WTC11 (cell line): Measurements from ENCODE around the gene RGSL1. TPM values are rescaled to one million over a fixed set of nuclear protein-coding genes. Genes with fewer than 3 reads are reported as not detected.

ENCODE experiments used
- ATAC-seq: fragments of 200-7000 bp; cut with Tn5 transposase; 2 replicates; pipeline ENCODE4 v1.10.0; 2021; ENCODE audit warnings: mild to moderate bottlenecking, moderate library complexity
- CTCF ChIA-PET: fragments of 300-600 bp; sonication (Branson Sonifier 250); formaldehyde crosslinking; loops from one replicate; lab custom pipeline; 2021; ENCODE audit warnings: antibody characterized with exemption; lab: Charles Lee
- POLR2A ChIA-PET: fragments of 350-600 bp; sonication (Branson Sonifier 250); formaldehyde crosslinking; loops from one replicate; lab custom pipeline; 2021; ENCODE audit warnings: antibody characterized with exemption; lab: Charles Lee
- DNase-seq: peaks from one replicate; pipeline ENCODE4 v3.0.0; 2021; ENCODE audit warnings: low spot score
- H3K27ac Mint-ChIP-seq: 2 replicates; pipeline ENCODE4 v1.8.0; 2021; ENCODE audit warnings: mixed read lengths
- H3K27me3 Mint-ChIP-seq: 2 replicates; pipeline ENCODE4 v1.8.0; 2021; ENCODE audit warnings: low read depth, mild to moderate bottlenecking, moderate library complexity, mixed read lengths
- H3K36me3 Mint-ChIP-seq: 2 replicates; pipeline ENCODE4 v1.8.0; 2021; ENCODE audit warnings: mixed read lengths
- H3K4me1 Mint-ChIP-seq: 2 replicates; pipeline ENCODE4 v1.8.0; 2022; ENCODE audit warnings: mixed read lengths
- H3K4me3 Mint-ChIP-seq: 2 replicates; pipeline ENCODE4 v1.8.0; 2021; ENCODE audit warnings: mild to moderate bottlenecking, moderate library complexity, mixed read lengths
- H3K9me3 Mint-ChIP-seq: 2 replicates; pipeline ENCODE4 v1.8.0; 2021; ENCODE audit warnings: mixed read lengths
- ELF4 ChIP-seq: sonication (generic); formaldehyde crosslinking; IDR thresholded peaks from 2 replicates; pipeline ENCODE4 v1.8.1; 2022; ENCODE audit warnings: low read depth, mild to moderate bottlenecking, moderate library complexity, missing genetic modification reagents
- EMX1 ChIP-seq: fragments of 250-450 bp; sonication (Bioruptor Pico); IDR thresholded peaks from 2 replicates; pipeline ENCODE4 v1.8.0; 2021; ENCODE audit warnings: mild to moderate bottlenecking
- IRF2 ChIP-seq: sonication (generic); formaldehyde crosslinking; IDR thresholded peaks from 2 replicates; pipeline ENCODE4 v1.8.0; 2022; ENCODE audit warnings: low read depth, missing genetic modification reagents, borderline replicate concordance
- NR2C2 ChIP-seq: sonication (generic); formaldehyde crosslinking; IDR thresholded peaks from 2 replicates; pipeline ENCODE4 v1.8.0; 2022; ENCODE audit warnings: mild to moderate bottlenecking, missing genetic modification reagents
- total RNA-seq: library from RNA; stranded (reverse); gene quantifications from 3 replicates; pipeline ENCODE4 v1.2.3, GENCODE V29; 2021
- TF ChIP-seq, protein P1 (sequence below): sonication (generic); formaldehyde crosslinking; IDR thresholded peaks from 2 replicates; pipeline ENCODE4 v1.8.1; 2022; ENCODE audit warnings: missing genetic modification reagents, borderline replicate concordance
- TF ChIP-seq, protein P2 (sequence below): fragments of 250-450 bp; sonication (Bioruptor Pico); IDR thresholded peaks from 2 replicates; pipeline ENCODE4 v1.9.0; 2021; ENCODE audit warnings: mild to moderate bottlenecking

RGSL1 gene
- total RNA-seq, 1 experiment from 2014 or later: not detected

DNA sequence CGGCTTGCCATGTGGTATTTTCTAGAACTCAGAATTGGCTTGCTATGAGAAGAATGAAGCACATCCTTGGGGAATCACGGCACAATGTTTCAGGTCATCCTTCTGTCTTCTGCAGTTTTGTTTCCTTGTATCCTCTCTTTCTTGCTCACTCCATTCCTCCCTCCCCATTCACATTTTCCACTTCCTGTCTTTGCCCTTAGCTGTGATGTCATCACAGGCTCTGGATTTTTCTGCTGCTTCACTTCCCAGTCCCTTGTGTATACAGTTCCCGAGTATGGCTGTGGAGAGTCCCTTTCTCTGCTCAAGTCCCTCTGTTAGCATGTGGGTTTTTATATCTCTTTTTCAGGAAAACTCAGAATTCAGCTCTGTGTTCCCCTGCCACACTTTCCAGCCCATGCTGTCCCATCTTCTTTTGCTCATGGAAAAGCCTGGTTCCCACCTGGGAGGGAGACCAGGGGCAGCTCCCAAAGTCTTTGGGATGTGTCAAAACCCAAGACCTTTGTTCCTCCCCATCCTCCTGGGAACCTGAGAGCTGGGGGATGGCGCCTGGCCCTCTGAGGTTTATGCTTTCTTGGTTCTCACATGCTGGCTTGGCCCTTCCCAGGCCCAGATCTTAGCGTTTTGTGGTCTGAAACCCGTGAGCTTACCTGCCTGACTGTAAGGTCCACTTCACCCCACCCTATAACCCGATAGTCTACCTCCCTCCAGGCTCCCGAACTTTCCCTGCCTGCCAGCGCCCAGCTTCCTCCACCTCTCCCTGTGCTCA lies 159.1 kb downstream of the RGSL1 start:
- Mint-ChIP-seq H3K9me3 (no peaks in the 10 kb centered on the region), H3K27me3 (peaks cover 79% of the 10 kb centered on the region), H3K36me3 (no peaks in the 10 kb centered on the region), H3K4me1 (peaks cover 48% of the 10 kb centered on the region), H3K27ac (no peak overlapping the region), H3K4me3 (no peak overlapping the region)
- ChIA-PET CTCF (interaction anchor here (1.0 to 1.6 kb wide), 6 partner anchors 10 to 174 kb away, joined by 3 to 5 read pairs (median 3); no protein-coding TSS in a partner anchor), POLR2A (no interaction called here)
- no peak for TF ChIP-seq ELF4
- TF ChIP-seq, protein P1, sequence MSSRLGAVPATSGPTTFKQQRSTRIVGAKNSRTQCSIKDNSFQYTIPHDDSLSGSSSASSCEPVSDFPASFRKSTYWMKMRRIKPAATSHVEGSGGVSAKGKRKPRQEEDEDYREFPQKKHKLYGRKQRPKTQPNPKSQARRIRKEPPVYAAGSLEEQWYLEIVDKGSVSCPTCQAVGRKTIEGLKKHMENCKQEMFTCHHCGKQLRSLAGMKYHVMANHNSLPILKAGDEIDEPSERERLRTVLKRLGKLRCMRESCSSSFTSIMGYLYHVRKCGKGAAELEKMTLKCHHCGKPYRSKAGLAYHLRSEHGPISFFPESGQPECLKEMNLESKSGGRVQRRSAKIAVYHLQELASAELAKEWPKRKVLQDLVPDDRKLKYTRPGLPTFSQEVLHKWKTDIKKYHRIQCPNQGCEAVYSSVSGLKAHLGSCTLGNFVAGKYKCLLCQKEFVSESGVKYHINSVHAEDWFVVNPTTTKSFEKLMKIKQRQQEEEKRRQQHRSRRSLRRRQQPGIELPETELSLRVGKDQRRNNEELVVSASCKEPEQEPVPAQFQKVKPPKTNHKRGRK (CRISPR knock-in tag): no peak
- TF ChIP-seq IRF2 (CRISPR knock-in tag): no peak
- no peak for TF ChIP-seq NR2C2 (CRISPR knock-in tag)
- no peak for TF ChIP-seq EMX1 (CRISPR knock-in tag)
- TF ChIP-seq, protein P2, sequence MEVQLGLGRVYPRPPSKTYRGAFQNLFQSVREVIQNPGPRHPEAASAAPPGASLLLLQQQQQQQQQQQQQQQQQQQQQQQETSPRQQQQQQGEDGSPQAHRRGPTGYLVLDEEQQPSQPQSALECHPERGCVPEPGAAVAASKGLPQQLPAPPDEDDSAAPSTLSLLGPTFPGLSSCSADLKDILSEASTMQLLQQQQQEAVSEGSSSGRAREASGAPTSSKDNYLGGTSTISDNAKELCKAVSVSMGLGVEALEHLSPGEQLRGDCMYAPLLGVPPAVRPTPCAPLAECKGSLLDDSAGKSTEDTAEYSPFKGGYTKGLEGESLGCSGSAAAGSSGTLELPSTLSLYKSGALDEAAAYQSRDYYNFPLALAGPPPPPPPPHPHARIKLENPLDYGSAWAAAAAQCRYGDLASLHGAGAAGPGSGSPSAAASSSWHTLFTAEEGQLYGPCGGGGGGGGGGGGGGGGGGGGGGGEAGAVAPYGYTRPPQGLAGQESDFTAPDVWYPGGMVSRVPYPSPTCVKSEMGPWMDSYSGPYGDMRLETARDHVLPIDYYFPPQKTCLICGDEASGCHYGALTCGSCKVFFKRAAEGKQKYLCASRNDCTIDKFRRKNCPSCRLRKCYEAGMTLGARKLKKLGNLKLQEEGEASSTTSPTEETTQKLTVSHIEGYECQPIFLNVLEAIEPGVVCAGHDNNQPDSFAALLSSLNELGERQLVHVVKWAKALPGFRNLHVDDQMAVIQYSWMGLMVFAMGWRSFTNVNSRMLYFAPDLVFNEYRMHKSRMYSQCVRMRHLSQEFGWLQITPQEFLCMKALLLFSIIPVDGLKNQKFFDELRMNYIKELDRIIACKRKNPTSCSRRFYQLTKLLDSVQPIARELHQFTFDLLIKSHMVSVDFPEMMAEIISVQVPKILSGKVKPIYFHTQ (CRISPR knock-in tag): no peak
- ATAC-seq (no peak), DNase-seq (no peak)

Other genes starting within 250 kb of the RGSL1 start
- 240 to 284 TPM (median 269 TPM) in 3 replicates for gene GLUL, start 58.4 kb upstream of the RGSL1 start, total RNA-seq
- not detected in 3 replicates for gene TEDDM1, start 49.5 kb upstream of the RGSL1 start, total RNA-seq
- gene RNASEL, start 139.1 kb downstream of the RGSL1 start, total RNA-seq: 0.64 to 0.87 TPM (median 0.77 TPM) in 3 replicates
- 9.9 to 17.8 TPM (median 10.2 TPM) in 3 replicates for gene RGS16, start 154.2 kb downstream of the RGSL1 start, total RNA-seq
- 0.07 to 0.66 TPM (median 0.14 TPM) in 3 replicates for gene RGS8, start 234.4 kb downstream of the RGSL1 start, total RNA-seq